Activated CD8-positive, alpha-beta T cell treated with anti-CD3 and anti-CD28 coated beads for 36 hours (primary cell): ENCODE data around the gene FBXO2. TPM values are rescaled to one million over a fixed set of nuclear protein-coding genes. Genes with fewer than 3 reads are reported as not detected.

Experiments
- ATAC-seq: fragments of 200-7000 bp; cut with Tn5 transposase; one replicate; pipeline ENCODE4 v1.10.0; 2021; ENCODE audit warnings: mild to moderate bottlenecking, moderate library complexity
- CTCF ChIA-PET: fragments of 350-600 bp; sonication (Branson Sonifier 250); formaldehyde crosslinking; loops from one replicate; lab custom pipeline; 2021; ENCODE audit warnings: antibody characterized with exemption; lab: Charles Lee
- POLR2A ChIA-PET: fragments of 350-600 bp; sonication (Branson Sonifier 250); formaldehyde crosslinking; loops from one replicate; lab custom pipeline; 2021; ENCODE audit warnings: antibody characterized with exemption; lab: Charles Lee
- DNase-seq: peaks from one replicate; pipeline ENCODE4 v3.0.0-alpha.2; 2020
- H3K27ac Mint-ChIP-seq: one replicate; pipeline ENCODE4 v1.8.0; 2021; ENCODE audit warnings: mild to moderate bottlenecking, mixed read lengths
- H3K27me3 Mint-ChIP-seq: one replicate; pipeline ENCODE4 v1.8.0; 2021; ENCODE audit warnings: mixed read lengths
- H3K36me3 Mint-ChIP-seq: one replicate; pipeline ENCODE4 v1.8.0; 2021; ENCODE audit warnings: low read depth, mixed read lengths
- H3K4me1 Mint-ChIP-seq: one replicate; pipeline ENCODE4 v1.8.0; 2021; ENCODE audit warnings: low read depth, mixed read lengths
- H3K4me3 Mint-ChIP-seq: one replicate; pipeline ENCODE4 v1.8.0; 2021; ENCODE audit warnings: mild to moderate bottlenecking, moderate library complexity, mixed read lengths
- H3K9me3 Mint-ChIP-seq: one replicate; pipeline ENCODE4 v1.8.0; 2021; ENCODE audit warnings: mixed read lengths
- intact Hi-C: fragments of 100-400 bp; cut with micrococcal nuclease; formaldehyde crosslinking; loops from one replicate; pipeline ENCODE4 v1.10.0; 2022
- total RNA-seq, 2 experiments: library from RNA; stranded (reverse); gene quantifications; one replicate each; pipeline ENCODE4 v1.2.3, GENCODE V29; 2021
- TF ChIP-seq, protein P1 (sequence below): fragments of 200-600 bp; IDR thresholded peaks from one replicate; pipeline ENCODE4 v1.8.0; 2022; ENCODE audit warnings: antibody characterized with exemption, mild to moderate bottlenecking

Gene FBXO2
- total RNA-seq, 2 experiments from 2014 or later, result 1.7 to 1.9 TPM

DNA sequence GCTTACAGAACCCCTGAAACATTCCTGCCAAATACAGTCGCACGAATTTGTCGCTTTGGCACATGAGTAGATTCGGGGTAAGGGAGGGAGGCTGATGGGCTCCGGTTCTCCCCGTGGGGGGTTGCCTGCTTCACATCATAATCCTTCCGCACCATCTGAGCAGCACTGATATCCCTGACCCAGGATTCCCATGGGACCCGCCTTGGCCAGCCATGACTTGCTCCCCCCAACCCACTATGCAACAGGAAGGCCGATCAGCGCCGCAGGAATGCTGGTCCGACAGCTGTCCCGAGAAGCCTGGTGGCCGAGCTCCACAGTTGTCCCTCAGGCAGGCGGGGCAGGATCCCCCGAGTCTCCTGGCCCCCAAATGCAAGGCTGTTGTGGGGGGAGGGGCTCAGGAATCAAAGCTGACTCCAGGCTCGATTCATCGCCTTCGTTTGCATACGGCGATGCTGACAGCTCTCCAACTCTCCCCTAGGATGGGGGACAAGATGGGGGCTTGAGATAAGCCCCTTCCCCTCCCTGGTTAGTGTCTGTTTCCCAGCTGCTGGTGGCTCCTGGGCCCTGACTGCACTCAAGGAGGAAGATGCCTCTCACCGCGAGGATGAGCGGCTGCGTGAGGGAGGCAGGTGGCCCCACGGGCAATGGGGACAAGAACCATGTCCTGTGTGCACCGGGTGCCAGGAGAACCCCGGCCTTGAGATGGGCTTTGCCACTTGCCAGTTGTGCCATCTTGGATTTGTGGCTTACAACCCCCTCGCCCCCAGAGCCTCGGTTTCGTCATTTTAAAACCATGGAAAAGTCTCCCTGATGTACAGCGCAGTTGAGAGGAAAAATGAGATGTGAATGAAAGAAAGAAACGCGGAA is 46.6 kb upstream of the FBXO2 start:
- no peak overlapping the region for H3K27ac Mint-ChIP-seq
- no peaks in the 10 kb centered on the region for H3K9me3 Mint-ChIP-seq
- H3K4me1 Mint-ChIP-seq, result peaks cover 6% of the 10 kb centered on the region
- TF ChIP-seq, protein P1, sequence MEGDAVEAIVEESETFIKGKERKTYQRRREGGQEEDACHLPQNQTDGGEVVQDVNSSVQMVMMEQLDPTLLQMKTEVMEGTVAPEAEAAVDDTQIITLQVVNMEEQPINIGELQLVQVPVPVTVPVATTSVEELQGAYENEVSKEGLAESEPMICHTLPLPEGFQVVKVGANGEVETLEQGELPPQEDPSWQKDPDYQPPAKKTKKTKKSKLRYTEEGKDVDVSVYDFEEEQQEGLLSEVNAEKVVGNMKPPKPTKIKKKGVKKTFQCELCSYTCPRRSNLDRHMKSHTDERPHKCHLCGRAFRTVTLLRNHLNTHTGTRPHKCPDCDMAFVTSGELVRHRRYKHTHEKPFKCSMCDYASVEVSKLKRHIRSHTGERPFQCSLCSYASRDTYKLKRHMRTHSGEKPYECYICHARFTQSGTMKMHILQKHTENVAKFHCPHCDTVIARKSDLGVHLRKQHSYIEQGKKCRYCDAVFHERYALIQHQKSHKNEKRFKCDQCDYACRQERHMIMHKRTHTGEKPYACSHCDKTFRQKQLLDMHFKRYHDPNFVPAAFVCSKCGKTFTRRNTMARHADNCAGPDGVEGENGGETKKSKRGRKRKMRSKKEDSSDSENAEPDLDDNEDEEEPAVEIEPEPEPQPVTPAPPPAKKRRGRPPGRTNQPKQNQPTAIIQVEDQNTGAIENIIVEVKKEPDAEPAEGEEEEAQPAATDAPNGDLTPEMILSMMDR, result no peak
- no peak for ATAC-seq
- ChIA-PET CTCF (interaction anchor here (1.3 to 1.7 kb wide), 4 partner anchors 11 to 663 kb away, joined by 3 to 6 read pairs (median 4); partner anchors contain the start of gene FBXO6), POLR2A (interaction anchor here (0.6 to 0.8 kb wide), 2 partner anchors 88 to 234 kb away, joined by 3 read pairs; partner anchors contain the start of gene PLOD1)
- DNase-seq, result no peak
- H3K36me3 Mint-ChIP-seq, result no peaks in the 10 kb centered on the region
- no peak overlapping the region for H3K4me3 Mint-ChIP-seq
- intact Hi-C loops, result no loop called here
- H3K27me3 Mint-ChIP-seq, result peaks cover 1% of the 10 kb centered on the region

GRCh38 chr1:11697893-11698210 is 43.6 kb upstream of the FBXO2 start:
- ChIA-PET CTCF (interaction anchor here (1.8 to 2.2 kb wide), 2 partner anchors 13 to 18 kb away, joined by 5 to 6 read pairs; no protein-coding TSS in a partner anchor), POLR2A (no interaction called here)
- no peaks in the 10 kb centered on the region for H3K9me3 Mint-ChIP-seq
- ATAC-seq, result no peak
- H3K27ac Mint-ChIP-seq, result no peak overlapping the region
- no peaks in the 10 kb centered on the region for H3K36me3 Mint-ChIP-seq
- TF ChIP-seq, protein P1, result no peak
- peaks cover 9% of the 10 kb centered on the region for H3K27me3 Mint-ChIP-seq
- peak; percentile 18 for DNase-seq
- no peak overlapping the region for H3K4me3 Mint-ChIP-seq
- intact Hi-C loops, result no loop called here
- peaks cover 15% of the 10 kb centered on the region for H3K4me1 Mint-ChIP-seq

- TF ChIP-seq, protein P1, result no peak
- ChIA-PET CTCF (interaction anchor here (1.8 to 2.2 kb wide), 2 partner anchors 13 to 19 kb away, joined by 5 to 6 read pairs; no protein-coding TSS in a partner anchor), POLR2A (interaction anchor here (1.5 kb wide), 1 partner anchor 211 kb away, joined by 4 read pairs; no protein-coding TSS in a partner anchor)
- ATAC-seq (no peak), DNase-seq (no peak)
- H3K4me3 Mint-ChIP-seq, result no peak overlapping the region
- H3K36me3 Mint-ChIP-seq, result no peaks in the 10 kb centered on the region
- H3K4me1 Mint-ChIP-seq, result peaks cover 20% of the 10 kb centered on the region
- intact Hi-C loops, result no loop called here
- no peaks in the 10 kb centered on the region for H3K9me3 Mint-ChIP-seq
- peaks cover 13% of the 10 kb centered on the region for H3K27me3 Mint-ChIP-seq
- no peak overlapping the region for H3K27ac Mint-ChIP-seq
Measured at GRCh38 chr1:11697188-11697892, 43.1 kb upstream of the FBXO2 start.

- no peaks in the 10 kb centered on the region for H3K36me3 Mint-ChIP-seq
Measured at GRCh38 chr1:11695861-11696260, 41.6 kb upstream of the FBXO2 start.

More at GRCh38 chr1:11695861-11696260, 41.6 kb upstream of the FBXO2 start:
- TF ChIP-seq, protein P1, result no peak
- Mint-ChIP-seq H3K27me3 (peaks cover 17% of the 10 kb centered on the region), H3K4me3 (no peak overlapping the region), H3K27ac (no peak overlapping the region), H3K9me3 (no peaks in the 10 kb centered on the region), H3K4me1 (peaks cover 23% of the 10 kb centered on the region)
- ATAC-seq (no peak), DNase-seq (no peak)
- ChIA-PET POLR2A (interaction anchor here (2.1 kb wide), 1 partner anchor 212 kb away, joined by 11 read pairs; no protein-coding TSS in a partner anchor), CTCF (interaction anchor here (1.2 to 3.0 kb wide), 3 partner anchors 24 to 45 kb away, joined by 4 to 13 read pairs (median 5); partner anchors contain the start of gene FBXO6)
- intact Hi-C loops, result no loop called here
